Osteoblast (primary cell): ENCODE measurements around the gene QSOX1. TPM values are rescaled to one million over a fixed set of nuclear protein-coding genes. Genes with fewer than 3 reads are reported as not detected.

Source experiments
- DNase-seq: peaks from one replicate; pipeline ENCODE4 v3.0.0; 2011; ENCODE audit warnings: low spot score, mixed read lengths; ENCODE audit not compliant: insufficient read length; ENCODE audit errors: missing footprints
- H2AFZ ChIP-seq: 2 replicates; pipeline ENCODE4 v1.6.0; 2011; ENCODE audit warnings: mild to moderate bottlenecking, low read length
- H3K27ac ChIP-seq: 2 replicates; pipeline ENCODE4 v1.5.1; 2011; ENCODE audit warnings: mild to moderate bottlenecking, low read depth, low read length, moderate library complexity
- H3K27me3 ChIP-seq: 2 replicates; pipeline ENCODE4 v1.6.0; 2012; ENCODE audit warnings: mild to moderate bottlenecking, control low read depth, inconsistent platforms, low read length, moderate library complexity; ENCODE audit not compliant: insufficient read depth
- H3K36me3 ChIP-seq: 2 replicates; pipeline ENCODE4 v1.5.1; 2011; ENCODE audit warnings: mild to moderate bottlenecking, low read length, control low read depth, moderate library complexity; ENCODE audit not compliant: insufficient read depth
- H3K4me1 ChIP-seq: 2 replicates; pipeline ENCODE4 v1.5.1; 2011; ENCODE audit warnings: mild to moderate bottlenecking, low read length, control low read depth, moderate library complexity; ENCODE audit not compliant: insufficient read depth
- H3K4me2 ChIP-seq: 2 replicates; pipeline ENCODE4 v1.6.0; 2011; ENCODE audit warnings: mild to moderate bottlenecking, low read length; ENCODE audit not compliant: insufficient read depth
- H3K4me3 ChIP-seq: fragments of 200-600 bp; sonication (generic); 3 replicates; pipeline ENCODE4 v1.5.1; 2012; ENCODE audit warnings: mild to moderate bottlenecking, low read length, inconsistent platforms; ENCODE audit not compliant: insufficient read depth
- H3K79me2 ChIP-seq: 2 replicates; pipeline ENCODE4 v1.6.0; 2012; ENCODE audit warnings: mild to moderate bottlenecking, low read length, control low read depth, inconsistent platforms; ENCODE audit not compliant: insufficient read depth
- H3K9me3 ChIP-seq: 2 replicates; pipeline ENCODE4 v1.5.1; 2011; ENCODE audit warnings: low read depth, low read length, control low read depth
- H4K20me1 ChIP-seq: 2 replicates; pipeline ENCODE4 v1.6.0; 2012; ENCODE audit warnings: mild to moderate bottlenecking, low read length, control low read depth; ENCODE audit not compliant: insufficient read depth
- CTCF ChIP-seq: IDR thresholded peaks from 2 replicates; pipeline ENCODE4 v1.5.1; 2011; ENCODE audit warnings: mild to moderate bottlenecking, low read depth, low read length, moderate library complexity; ENCODE audit errors: extremely low read depth
- total RNA-seq: library from RNA; depleted of rRNA; stranded (reverse); fragments of >200 nt; gene quantifications from 2 replicates; pipeline ENCODE4 v1.2.3, GENCODE V29; 2012

The QSOX1 gene
- total RNA-seq, 1 donor = 373 TPM

GRCh38 chr1:180185281-180185680 lies 30.6 kb downstream of the QSOX1 start:
- Histone ChIP-seq H3K4me1 (no peaks in the 10 kb centered on the region), H4K20me1 (peaks cover 14% of the 10 kb centered on the region), H3K4me3 (no peak overlapping the region), H3K27ac (no peak overlapping the region), H3K4me2 (no peak overlapping the region), H3K36me3 (peaks cover 92% of the 10 kb centered on the region), H3K9me3 (no peaks in the 10 kb centered on the region), H3K27me3 (no peaks in the 10 kb centered on the region), H2AFZ (no peak overlapping the region), H3K79me2 (peaks cover 2% of the 10 kb centered on the region)
- DNase-seq = peak; percentile 36
- no peak for TF ChIP-seq CTCF

GRCh38 chr1:180185971-180186645 lies 31.4 kb downstream of the QSOX1 start:
- Histone ChIP-seq H3K27me3 (no peaks in the 10 kb centered on the region), H3K9me3 (no peaks in the 10 kb centered on the region), H4K20me1 (peaks cover 17% of the 10 kb centered on the region), H3K4me1 (no peaks in the 10 kb centered on the region), H3K27ac (no peak overlapping the region), H3K4me2 (no peak overlapping the region), H3K36me3 (peaks cover 96% of the 10 kb centered on the region), H2AFZ (no peak overlapping the region), H3K79me2 (peaks cover 2% of the 10 kb centered on the region), H3K4me3 (no peak overlapping the region)
- DNase-seq = peak; percentile 80
- no peak for TF ChIP-seq CTCF

- no peak for TF ChIP-seq CTCF
- H3K4me1 ChIP-seq = no peaks in the 10 kb centered on the region
- no peak overlapping the region for H3K4me3 ChIP-seq
- H3K27ac ChIP-seq = no peak overlapping the region
- peaks cover under 1% of the 10 kb centered on the region for H3K79me2 ChIP-seq
- H3K9me3 ChIP-seq = no peaks in the 10 kb centered on the region
- no peak overlapping the region for H2AFZ ChIP-seq
- H3K27me3 ChIP-seq = no peaks in the 10 kb centered on the region
- H3K36me3 ChIP-seq = peaks cover 96% of the 10 kb centered on the region
- no peak for DNase-seq
- H4K20me1 ChIP-seq = peaks cover 22% of the 10 kb centered on the region
- no peak overlapping the region for H3K4me2 ChIP-seq
Measured at GRCh38 chr1:180186831-180187230, 32.2 kb downstream of the QSOX1 start.

GRCh38 chr1:180187626-180188025 lies 33.0 kb downstream of the QSOX1 start:
- H3K4me1 ChIP-seq = no peaks in the 10 kb centered on the region
- no peak overlapping the region for H3K4me2 ChIP-seq
- no peaks in the 10 kb centered on the region for H3K79me2 ChIP-seq
- peaks cover 96% of the 10 kb centered on the region for H3K36me3 ChIP-seq
- peak; percentile 53 for DNase-seq
- no peak overlapping the region for H3K4me3 ChIP-seq
- no peak overlapping the region for H3K27ac ChIP-seq
- H3K9me3 ChIP-seq = no peaks in the 10 kb centered on the region
- H2AFZ ChIP-seq = no peak overlapping the region
- H4K20me1 ChIP-seq = peaks cover 25% of the 10 kb centered on the region
- no peaks in the 10 kb centered on the region for H3K27me3 ChIP-seq
- TF ChIP-seq CTCF = no peak
